H1 (cell line): ENCODE measurements around the gene KCNMA1.

ENCODE experiments used
- ASH2L ChIP-seq: fragments of 200-600, 300-600 bp; sonication (generic); IDR thresholded peaks from one replicate; pipeline ENCODE4 v1.7.1; 2017; ENCODE audit warnings: low read length
- CHD1 ChIP-seq: IDR thresholded peaks from 2 replicates; pipeline ENCODE4 v1.6.1; 2012; ENCODE audit warnings: low read depth, low read length, improper control_type of control experiment
- EZH2 ChIP-seq: fragments of 200-600 bp; sonication (generic); IDR thresholded peaks from 2 replicates; pipeline ENCODE4 v1.7.1; 2012; ENCODE audit warnings: low read depth, mild to moderate bottlenecking, moderate library complexity, low read length, inconsistent platforms; ENCODE audit not compliant: severe bottlenecking
- GABPA ChIP-seq: IDR thresholded peaks from 2 replicates; pipeline ENCODE4 v1.6.1; 2011; ENCODE audit warnings: mild to moderate bottlenecking, low read length, moderate library complexity, borderline replicate concordance; ENCODE audit not compliant: insufficient read depth
- HDAC6 ChIP-seq: IDR thresholded peaks from one replicate; pipeline ENCODE4 v1.7.1; 2012; ENCODE audit warnings: low read depth, mild to moderate bottlenecking, inconsistent platforms, low read length, moderate library complexity
- POLR2A ChIP-seq, 2 experiments: IDR thresholded peaks; 1 replicate in 1 of 2; 2 replicates in 1 of 2; pipeline ENCODE4 v1.6.1; 2011; ENCODE audit warnings: low read depth in 2 of 2, low read length in 2 of 2, mild to moderate bottlenecking in 2 of 2; ENCODE audit errors: control extremely low read depth in 1 of 2
- POLR2AphosphoS5 ChIP-seq: IDR thresholded peaks from 2 replicates; pipeline ENCODE4 v1.6.1; 2011; ENCODE audit warnings: low read depth, low read length
- RAD21 ChIP-seq, 2 experiments: IDR thresholded peaks in 1 of 2; conservative IDR thresholded peaks in 1 of 2; 2 replicates each; pipeline ENCODE4 v1.6.1; 2011; ENCODE audit warnings: low read depth in 2 of 2, low read length in 2 of 2, improper control_type of control experiment in 1 of 2, inconsistent platforms in 1 of 2, mild to moderate bottlenecking in 1 of 2, moderate library complexity in 1 of 2
- RBBP5 ChIP-seq: IDR thresholded peaks from 2 replicates; pipeline ENCODE4 v1.7.1; 2012; ENCODE audit warnings: low read depth, mild to moderate bottlenecking, inconsistent platforms, low read length, moderate library complexity, borderline replicate concordance
- SAP30 ChIP-seq: fragments of 300-600 bp; sonication (generic); IDR thresholded peaks from 2 replicates; pipeline ENCODE4 v1.7.1; 2012; ENCODE audit warnings: low read length, moderate library complexity, mild to moderate bottlenecking, inconsistent platforms; ENCODE audit not compliant: insufficient read depth, insufficient replicate concordance
- TAF1 ChIP-seq: IDR thresholded peaks from 2 replicates; pipeline ENCODE4 v1.6.1; 2011; ENCODE audit warnings: mild to moderate bottlenecking, low read depth, low read length
- ZNF274 ChIP-seq: IDR thresholded peaks from 2 replicates; pipeline ENCODE4 v1.7.0; 2012; ENCODE audit warnings: low read length, borderline replicate concordance; ENCODE audit errors: extremely low read depth
- TF ChIP-seq, protein P1 (sequence below), 3 experiments: IDR thresholded peaks; 1 replicate in 2 of 3; 2 replicates in 1 of 3; pipeline versions ENCODE4 v1.5.1 to v1.6.1; 2011; ENCODE audit warnings: low read length in 3 of 3, mild to moderate bottlenecking in 3 of 3, inconsistent platforms in 2 of 3, low read depth in 1 of 3, moderate library complexity in 1 of 3; ENCODE audit not compliant: insufficient read depth in 1 of 3; ENCODE audit errors: control extremely low read depth in 1 of 3

DNA sequence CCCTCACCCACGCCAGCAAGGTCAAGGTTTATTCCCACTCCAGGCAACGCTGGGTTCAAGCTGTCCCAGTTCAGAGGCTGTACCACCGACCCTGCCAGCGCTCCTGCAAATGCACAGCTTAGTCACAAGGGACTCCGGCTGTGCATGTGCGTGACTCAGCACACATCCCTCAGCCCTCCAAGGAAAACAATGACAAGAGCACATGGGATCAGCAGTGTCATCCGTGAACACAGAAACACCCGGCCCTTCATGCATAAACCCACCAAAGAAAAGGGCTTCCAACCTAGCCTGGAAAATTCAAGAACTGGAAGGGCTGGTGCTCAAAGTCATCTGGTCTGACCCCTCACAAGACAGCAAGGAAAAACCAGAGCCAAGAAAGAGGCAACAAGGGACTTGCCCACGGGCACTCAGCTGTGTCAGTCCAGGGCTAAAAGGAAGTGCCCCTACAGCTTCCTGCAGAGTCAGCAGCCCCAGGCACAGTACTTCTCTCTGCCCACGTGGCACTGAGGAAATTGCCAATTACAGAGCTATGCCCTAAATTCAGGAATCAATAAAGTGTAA, 106.1 kb downstream of the KCNMA1 start:
- TF ChIP-seq SAP30: no peak
- no peak for TF ChIP-seq ASH2L
- TF ChIP-seq, protein P1, sequence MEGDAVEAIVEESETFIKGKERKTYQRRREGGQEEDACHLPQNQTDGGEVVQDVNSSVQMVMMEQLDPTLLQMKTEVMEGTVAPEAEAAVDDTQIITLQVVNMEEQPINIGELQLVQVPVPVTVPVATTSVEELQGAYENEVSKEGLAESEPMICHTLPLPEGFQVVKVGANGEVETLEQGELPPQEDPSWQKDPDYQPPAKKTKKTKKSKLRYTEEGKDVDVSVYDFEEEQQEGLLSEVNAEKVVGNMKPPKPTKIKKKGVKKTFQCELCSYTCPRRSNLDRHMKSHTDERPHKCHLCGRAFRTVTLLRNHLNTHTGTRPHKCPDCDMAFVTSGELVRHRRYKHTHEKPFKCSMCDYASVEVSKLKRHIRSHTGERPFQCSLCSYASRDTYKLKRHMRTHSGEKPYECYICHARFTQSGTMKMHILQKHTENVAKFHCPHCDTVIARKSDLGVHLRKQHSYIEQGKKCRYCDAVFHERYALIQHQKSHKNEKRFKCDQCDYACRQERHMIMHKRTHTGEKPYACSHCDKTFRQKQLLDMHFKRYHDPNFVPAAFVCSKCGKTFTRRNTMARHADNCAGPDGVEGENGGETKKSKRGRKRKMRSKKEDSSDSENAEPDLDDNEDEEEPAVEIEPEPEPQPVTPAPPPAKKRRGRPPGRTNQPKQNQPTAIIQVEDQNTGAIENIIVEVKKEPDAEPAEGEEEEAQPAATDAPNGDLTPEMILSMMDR (IDR thresholded peaks at IDR 0.05; ENCODE audit: control extremely low read depth in 1 of 3, insufficient read depth in 1 of 3, low read depth in 1 of 3, low read length in 3 of 3): no peak
- no peak for TF ChIP-seq ZNF274
- TF ChIP-seq HDAC6: no peak
- TF ChIP-seq RAD21 (IDR thresholded peaks at IDR 0.05 in 1 of 2, conservative IDR thresholded peaks at IDR 0.05 in 1 of 2; ENCODE audit: low read depth in 2 of 2, low read length in 2 of 2): no peak
- no peak for TF ChIP-seq TAF1
- no peak for TF ChIP-seq POLR2AphosphoS5
- no peak for TF ChIP-seq POLR2A (IDR thresholded peaks at IDR 0.05; ENCODE audit: control extremely low read depth in 1 of 2, low read depth in 2 of 2, low read length in 2 of 2)
- TF ChIP-seq GABPA: no peak
- no peak for TF ChIP-seq RBBP5
- TF ChIP-seq CHD1: no peak
- no peak for TF ChIP-seq EZH2
